HEK293T (cell line): ENCODE results near the gene SH3PXD2A.

Experiments used
- CTCF ChIA-PET: fragments of 350-600 bp; formaldehyde crosslinking; extraction: SDS; loops from one replicate; lab custom pipeline; 2021; ENCODE audit warnings: antibody characterized with exemption, inconsistent platforms; lab: Yijun Ruan, JAX
- POLR2A ChIA-PET: fragments of 350-600 bp; formaldehyde crosslinking; extraction: SDS; loops from one replicate; lab custom pipeline; 2020; ENCODE audit warnings: antibody characterized with exemption, inconsistent platforms; lab: Yijun Ruan, JAX
- DNase-seq: peaks from one replicate; pipeline ENCODE4 v3.0.0; 2012; ENCODE audit warnings: mixed read lengths; ENCODE audit errors: extremely low spot score
- ARNT ChIP-seq: fragments of 450-650 bp; IDR thresholded peaks from 2 replicates; pipeline ENCODE4 v1.6.1; 2017; ENCODE audit warnings: mild to moderate bottlenecking
- BHLHE40 ChIP-seq: fragments of 450-650 bp; IDR thresholded peaks from 2 replicates; pipeline ENCODE4 v1.6.1; 2016; ENCODE audit warnings: mild to moderate bottlenecking, moderate library complexity, borderline replicate concordance
- CTBP1 ChIP-seq: fragments of 450-650 bp; IDR thresholded peaks from 2 replicates; pipeline ENCODE4 v1.6.1; 2016; ENCODE audit warnings: borderline replicate concordance
- ELF4 ChIP-seq: fragments of 450-650 bp; IDR thresholded peaks from 2 replicates; pipeline ENCODE4 v1.6.1; 2017; ENCODE audit warnings: antibody characterized with exemption
- FOXA1 ChIP-seq: fragments of 450-650 bp; IDR thresholded peaks from 2 replicates; pipeline ENCODE4 v1.6.1; 2016; ENCODE audit warnings: mild to moderate bottlenecking
- FOXK2 ChIP-seq: fragments of 450-650 bp; IDR thresholded peaks from 2 replicates; pipeline ENCODE4 v1.6.1; 2016; ENCODE audit warnings: mild to moderate bottlenecking
- FOXM1 ChIP-seq: fragments of 450-650 bp; IDR thresholded peaks from 2 replicates; pipeline ENCODE4 v1.6.1; 2017; ENCODE audit warnings: mild to moderate bottlenecking, borderline replicate concordance
- HDGF ChIP-seq: fragments of 450-650 bp; IDR thresholded peaks from 2 replicates; pipeline ENCODE4 v1.6.1; 2017; ENCODE audit warnings: antibody characterized with exemption, borderline replicate concordance
- L3MBTL2 ChIP-seq: fragments of 450-650 bp; conservative IDR thresholded peaks from 2 replicates; pipeline ENCODE4 v1.6.1; 2016; ENCODE audit warnings: mild to moderate bottlenecking
- LEF1 ChIP-seq: fragments of 450-650 bp; IDR thresholded peaks from 2 replicates; pipeline ENCODE4 v1.6.1; 2017; ENCODE audit warnings: mild to moderate bottlenecking, borderline replicate concordance
- NFRKB ChIP-seq: fragments of 450-650 bp; IDR thresholded peaks from 2 replicates; pipeline ENCODE4 v1.6.1; 2016; ENCODE audit warnings: mild to moderate bottlenecking, moderate library complexity
- SP1 ChIP-seq: fragments of 450-650 bp; IDR thresholded peaks from 2 replicates; pipeline ENCODE4 v1.6.1; 2017
- SUZ12 ChIP-seq: fragments of 450-650 bp; IDR thresholded peaks from 2 replicates; pipeline ENCODE4 v1.6.1; 2016; ENCODE audit warnings: mild to moderate bottlenecking
- TARDBP ChIP-seq: fragments of 450-650 bp; IDR thresholded peaks from 2 replicates; pipeline ENCODE4 v1.6.1; 2016
- ZNF384 ChIP-seq: fragments of 450-650 bp; IDR thresholded peaks from 2 replicates; pipeline ENCODE4 v1.6.1; 2016
- TF ChIP-seq, protein P1 (sequence below): fragments of 450-650 bp; IDR thresholded peaks from 2 replicates; pipeline ENCODE4 v1.6.1; 2016

Gene SH3PXD2A

DNA sequence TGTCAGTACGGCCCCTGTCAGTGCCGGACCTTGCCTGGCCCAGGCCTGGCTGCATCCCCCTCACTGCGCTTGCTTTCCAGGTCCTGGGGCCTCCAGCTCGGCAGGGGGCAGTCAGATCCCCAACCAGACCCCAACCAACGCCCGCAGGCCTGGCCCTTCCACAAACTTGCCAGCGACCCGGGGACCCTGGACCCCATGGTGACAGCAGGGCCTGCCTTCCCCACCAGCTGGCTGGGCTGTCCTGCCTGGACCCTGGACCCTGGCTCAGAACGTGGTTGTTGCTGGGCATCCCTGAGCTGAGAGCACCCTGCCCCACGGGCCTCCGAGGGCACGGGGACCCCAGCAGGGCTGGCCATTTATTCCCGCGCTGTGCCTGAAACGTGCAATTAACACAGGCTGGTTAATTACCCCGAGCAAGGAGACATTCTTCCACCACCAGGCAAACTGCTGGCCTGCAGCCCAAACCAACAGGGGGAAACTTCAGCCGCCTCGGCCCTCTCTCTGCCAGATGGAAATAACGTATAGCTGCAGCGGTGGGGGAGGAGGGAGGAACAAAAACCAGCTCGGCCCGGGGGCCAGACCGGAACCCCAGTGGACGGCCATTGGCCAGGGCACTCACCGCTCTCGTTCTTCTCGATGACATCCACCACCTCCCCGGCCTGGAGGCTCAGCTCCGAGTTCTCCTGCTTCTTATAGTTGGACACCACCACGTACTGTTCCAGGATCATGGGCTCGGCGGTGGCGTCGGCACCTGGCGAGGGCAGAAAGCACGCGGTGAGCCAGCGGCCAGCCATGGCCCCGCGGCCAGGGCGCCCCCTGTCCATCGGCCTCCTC is 194.8 kb downstream of the SH3PXD2A start:
- peak; percentile 71 for TF ChIP-seq L3MBTL2
- no peak for TF ChIP-seq SP1
- DNase-seq: peak; percentile 62
- POLR2A ChIA-PET: interaction anchor here (0.7 to 2.3 kb wide), 10 partner anchors 9 to 64 kb away, joined by 3 to 16 read pairs (median 3); no protein-coding TSS in a partner anchor
- CTCF ChIA-PET: interaction anchor here (0.5 to 1.7 kb wide), 3 partner anchors 26 to 536 kb away, joined by 3 to 11 read pairs (median 4); no protein-coding TSS in a partner anchor

DNA sequence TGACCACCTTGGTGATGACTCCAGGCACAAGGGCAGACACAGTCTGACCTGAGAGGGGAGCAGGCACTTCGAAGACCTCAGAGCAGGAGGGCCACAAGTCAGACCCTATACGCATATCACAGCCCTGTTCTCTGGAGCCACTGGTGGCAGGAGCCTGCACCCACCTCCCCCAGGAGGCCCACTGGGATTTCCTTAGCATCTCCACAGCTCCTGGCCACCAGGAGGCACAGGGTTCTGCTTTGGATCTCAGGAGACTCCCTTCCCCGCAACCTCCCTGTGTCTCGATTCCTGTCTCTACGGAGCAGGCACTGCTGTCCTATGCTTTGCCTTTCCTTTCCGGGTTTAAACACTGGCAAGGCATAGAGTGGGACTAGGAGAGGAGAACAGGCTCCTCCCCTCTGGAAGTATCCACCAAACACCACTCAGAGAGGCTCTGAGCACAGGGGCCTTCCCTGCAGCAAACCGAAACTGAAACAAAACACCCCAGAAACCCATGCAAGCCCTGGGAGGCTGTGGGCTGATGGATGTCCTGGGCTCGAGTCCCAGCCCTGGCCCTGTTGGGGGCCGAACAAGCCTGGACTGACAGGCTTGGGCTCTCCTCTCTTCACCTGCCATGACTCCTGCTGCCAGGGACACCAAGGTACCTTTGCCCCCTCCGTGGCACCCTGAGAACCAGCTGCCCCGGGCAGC is 195.6 kb downstream of the SH3PXD2A start:
- POLR2A ChIA-PET: interaction anchor here (1.2 to 2.3 kb wide), 2 partner anchors 8 to 27 kb away, joined by 4 to 16 read pairs; no protein-coding TSS in a partner anchor
- CTCF ChIA-PET: interaction anchor here (0.5 to 1.7 kb wide), 2 partner anchors 26 to 535 kb away, joined by 3 to 11 read pairs; no protein-coding TSS in a partner anchor
- TF ChIP-seq, protein P1, sequence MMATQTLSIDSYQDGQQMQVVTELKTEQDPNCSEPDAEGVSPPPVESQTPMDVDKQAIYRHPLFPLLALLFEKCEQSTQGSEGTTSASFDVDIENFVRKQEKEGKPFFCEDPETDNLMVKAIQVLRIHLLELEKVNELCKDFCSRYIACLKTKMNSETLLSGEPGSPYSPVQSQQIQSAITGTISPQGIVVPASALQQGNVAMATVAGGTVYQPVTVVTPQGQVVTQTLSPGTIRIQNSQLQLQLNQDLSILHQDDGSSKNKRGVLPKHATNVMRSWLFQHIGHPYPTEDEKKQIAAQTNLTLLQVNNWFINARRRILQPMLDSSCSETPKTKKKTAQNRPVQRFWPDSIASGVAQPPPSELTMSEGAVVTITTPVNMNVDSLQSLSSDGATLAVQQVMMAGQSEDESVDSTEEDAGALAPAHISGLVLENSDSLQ: 0 out of 2 replicates have a peak, but pooled peaks have one; percentile 4
- no peak for TF ChIP-seq FOXK2
- DNase-seq: peak; percentile 45

DNA sequence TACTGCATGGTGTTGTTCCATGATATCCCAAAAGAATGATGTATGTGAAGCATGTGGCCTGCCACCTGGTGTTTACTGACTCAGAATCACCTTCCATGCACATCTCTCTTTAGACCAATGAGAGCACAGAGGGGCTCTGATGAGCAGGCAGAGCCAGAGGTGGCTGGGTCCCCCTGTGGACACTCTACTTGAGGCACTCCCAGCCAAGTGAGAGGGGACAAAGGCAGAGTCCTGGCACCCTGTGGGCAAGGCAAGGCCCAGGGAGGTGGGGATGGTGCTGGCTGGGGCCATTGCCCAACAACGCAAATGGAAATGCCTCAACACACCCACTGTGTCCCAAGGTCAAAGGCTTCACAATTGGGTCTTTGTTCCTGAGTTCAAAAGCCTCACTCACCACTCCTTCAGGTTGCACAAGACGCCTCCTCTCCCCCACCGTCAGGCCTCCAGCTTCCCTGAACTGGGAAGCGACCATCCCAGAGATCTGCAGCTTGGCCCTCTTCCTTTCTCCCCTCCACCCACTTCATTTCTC is 197.3 kb downstream of the SH3PXD2A start:
- no peak for TF ChIP-seq CTBP1
- TF ChIP-seq L3MBTL2: no peak
- no peak for TF ChIP-seq BHLHE40
- CTCF ChIA-PET: interaction anchor here (0.6 to 2.1 kb wide), 2 partner anchors 28 to 1075 kb away, joined by 3 to 6 read pairs; no protein-coding TSS in a partner anchor
- POLR2A ChIA-PET: no interaction called here
- no peak for DNase-seq

GRCh38 chr10:103657061-103657591 is 198.2 kb downstream of the SH3PXD2A start:
- no peak for TF ChIP-seq LEF1
- TF ChIP-seq CTBP1: no peak
- no peak for TF ChIP-seq ZNF384
- no peak for TF ChIP-seq FOXM1
- TF ChIP-seq ELF4: no peak
- TF ChIP-seq NFRKB: no peak
- no peak for TF ChIP-seq FOXA1
- TF ChIP-seq, protein P1: no peak
- TF ChIP-seq L3MBTL2: no peak
- no peak for TF ChIP-seq TARDBP
- TF ChIP-seq FOXK2: no peak
- POLR2A ChIA-PET: no interaction called here
- CTCF ChIA-PET: interaction anchor here (2.1 kb wide), 1 partner anchor 29 kb away, joined by 6 read pairs; no protein-coding TSS in a partner anchor
- DNase-seq: no peak

GRCh38 chr10:103654925-103655324 is 200.5 kb downstream of the SH3PXD2A start:
- DNase-seq: no peak
- CTCF ChIA-PET: no interaction called here
- POLR2A ChIA-PET: no interaction called here
- TF ChIP-seq FOXK2 (no peak), L3MBTL2 (no peak), FOXA1 (no peak), TARDBP (no peak)

- TF ChIP-seq CTBP1: no peak
- no peak for TF ChIP-seq ZNF384
- no peak for TF ChIP-seq FOXK2
- no peak for TF ChIP-seq HDGF
- TF ChIP-seq, protein P1: no peak
- TF ChIP-seq FOXM1: no peak
- TF ChIP-seq ARNT: no peak
- no peak for TF ChIP-seq BHLHE40
- TF ChIP-seq NFRKB: no peak
- no peak for TF ChIP-seq ELF4
- TF ChIP-seq LEF1: no peak
- TF ChIP-seq L3MBTL2: no peak
- no peak for TF ChIP-seq SP1
- no peak for TF ChIP-seq TARDBP
- no peak for TF ChIP-seq FOXA1
- no peak for TF ChIP-seq SUZ12
- CTCF ChIA-PET: no interaction called here
- no peak for DNase-seq
- POLR2A ChIA-PET: no interaction called here
These were observed 201.8 kb downstream of the SH3PXD2A start for GRCh38 chr10:103653581-103654037.
